GM12875 (cell line): Measurements from ENCODE around the gene COL19A1.

Experiments
- H3K4me3 ChIP-seq: one replicate; pipeline ENCODE4 v1.5.1; 2011; ENCODE audit warnings: low read depth, low read length, control low read depth
- CTCF ChIP-seq: IDR thresholded peaks from 2 replicates; pipeline ENCODE4 v1.5.1; 2011; ENCODE audit warnings: low read depth, mild to moderate bottlenecking, control low read depth, inconsistent platforms, low read length, moderate library complexity, borderline replicate concordance; ENCODE audit not compliant: insufficient read depth

COL19A1 gene

GRCh38 chr6:70150521-70150920 is 284.2 kb downstream of the COL19A1 start:
- TF ChIP-seq CTCF: no peak

GRCh38 chr6:70151616-70152015 is 285.3 kb downstream of the COL19A1 start:
- no peak for TF ChIP-seq CTCF

More at GRCh38 chr6:70150521-70150920, 284.2 kb downstream of the COL19A1 start:
- H3K4me3 ChIP-seq: no peak overlapping the region

DNA sequence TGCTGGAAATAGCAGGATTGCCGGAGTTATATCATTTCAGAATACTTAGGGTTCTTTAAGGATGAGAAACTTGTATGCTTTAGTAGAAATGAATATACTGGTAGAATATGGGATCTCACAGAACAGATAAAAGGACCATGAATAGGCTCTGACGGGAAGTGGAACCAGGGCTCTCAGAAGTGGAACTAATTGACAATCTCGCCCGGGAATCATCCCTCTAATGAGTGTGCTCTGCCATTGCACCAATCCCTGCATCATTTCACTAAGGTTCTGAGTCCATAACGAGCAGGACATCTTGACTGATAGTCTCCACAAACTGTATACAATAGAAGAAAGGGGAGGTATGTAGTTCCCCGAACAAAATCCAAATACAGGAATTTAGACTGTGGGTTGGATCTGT is 286.4 kb downstream of the COL19A1 start:
- no peak overlapping the region for H3K4me3 ChIP-seq
- no peak for TF ChIP-seq CTCF

More at GRCh38 chr6:70151616-70152015, 285.3 kb downstream of the COL19A1 start:
- no peak overlapping the region for H3K4me3 ChIP-seq

DNA sequence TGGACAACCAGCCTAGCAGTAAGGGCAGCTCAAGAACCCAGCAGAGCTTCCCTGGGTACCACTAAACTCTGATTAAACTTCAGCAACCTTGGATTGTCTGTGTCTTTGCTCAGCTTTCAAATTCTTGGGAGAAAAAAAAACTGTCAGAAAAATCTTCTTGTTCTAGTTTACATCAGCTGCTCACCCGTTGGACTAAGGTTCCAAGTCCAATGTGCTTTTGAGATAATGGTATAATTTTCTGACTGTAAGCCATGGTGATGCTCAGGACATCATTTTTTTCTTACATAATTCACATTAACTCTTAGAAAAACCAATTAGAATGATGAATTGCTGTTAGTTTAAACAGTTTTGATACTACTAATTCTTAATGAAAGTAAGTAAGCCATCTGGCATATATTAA is 290.7 kb downstream of the COL19A1 start:
- no peak for TF ChIP-seq CTCF
- H3K4me3 ChIP-seq: no peak overlapping the region

GRCh38 chr6:70160276-70160675 is 293.9 kb downstream of the COL19A1 start:
- TF ChIP-seq CTCF: no peak
- no peak overlapping the region for H3K4me3 ChIP-seq

DNA sequence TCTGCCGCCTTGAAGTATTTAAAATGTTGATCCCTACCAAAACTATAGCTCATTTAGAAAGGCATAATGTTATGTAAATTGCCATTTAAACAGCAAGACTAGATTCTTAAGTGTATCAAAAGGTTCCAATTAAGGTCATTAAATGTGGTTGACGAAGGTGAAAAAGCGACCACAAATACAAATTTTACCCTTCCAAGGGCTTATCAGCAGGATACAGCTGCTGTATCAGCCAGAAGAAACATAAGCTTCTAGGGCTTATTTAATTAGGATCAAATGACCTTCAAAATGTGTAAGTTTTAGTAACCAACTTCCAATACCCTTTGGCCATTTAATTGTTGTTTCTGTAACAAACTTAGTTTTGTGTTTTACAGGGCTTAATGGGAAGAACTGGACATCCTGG is 296.6 kb downstream of the COL19A1 start:
- no peak for TF ChIP-seq CTCF

DNA sequence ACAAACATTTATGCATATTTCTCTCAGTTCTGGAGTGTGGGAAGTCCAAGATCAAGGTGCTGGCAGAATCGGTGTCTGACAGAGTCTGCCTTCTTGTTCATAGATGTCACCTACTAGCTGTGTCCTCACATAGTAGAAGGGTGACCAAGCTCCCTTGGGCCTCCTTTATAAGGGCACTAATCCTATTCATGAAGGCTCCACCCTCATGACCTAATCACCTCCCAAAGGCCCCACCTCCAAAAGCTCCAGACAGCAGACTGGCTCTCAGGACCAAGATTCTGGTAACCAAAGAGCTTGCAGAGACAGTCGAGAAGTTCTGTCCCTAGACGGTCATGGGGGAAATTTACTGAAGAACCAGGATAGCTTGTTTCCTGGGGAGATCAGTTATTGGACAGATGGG is 297.4 kb downstream of the COL19A1 start:
- no peak for TF ChIP-seq CTCF
- H3K4me3 ChIP-seq: no peak overlapping the region

More for the DNA sequence above, 296.6 kb downstream of the COL19A1 start:
- no peak overlapping the region for H3K4me3 ChIP-seq
